HepG2 (cell line): ENCODE measurements around the gene AUP1. TPM values are rescaled to one million over a fixed set of nuclear protein-coding genes. Genes with fewer than 3 reads are reported as not detected.

Source experiments
- ATF1 ChIP-seq: IDR thresholded peaks from 2 replicates; pipeline ENCODE4 v1.6.1; 2016; ENCODE audit warnings: mild to moderate bottlenecking, control low read depth
- CEBPB ChIP-seq: IDR thresholded peaks from 2 replicates; pipeline ENCODE4 v1.6.1; 2011; ENCODE audit warnings: low read depth, low read length, improper control_type of control experiment, borderline replicate concordance
- CHD4 ChIP-seq: fragments of 200-600 bp; sonication (generic); IDR thresholded peaks from 2 replicates; pipeline ENCODE4 v1.7.0; 2017; ENCODE audit warnings: mild to moderate bottlenecking, low read length, borderline replicate concordance
- DPF2 ChIP-seq: sonication (generic); formaldehyde crosslinking; IDR thresholded peaks from 2 replicates; pipeline ENCODE4 v1.4.0; 2020; ENCODE audit warnings: mild to moderate bottlenecking, low read depth, missing genetic modification reagents, borderline replicate concordance
- GPBP1L1 ChIP-seq: sonication (generic); formaldehyde crosslinking; IDR thresholded peaks from 2 replicates; pipeline ENCODE4 v1.5.0; 2020; ENCODE audit warnings: mild to moderate bottlenecking, missing genetic modification reagents
- PHF21A ChIP-seq: sonication (generic); formaldehyde crosslinking; IDR thresholded peaks from 2 replicates; pipeline ENCODE4 v1.5.0; 2020; ENCODE audit warnings: mild to moderate bottlenecking, missing genetic modification reagents
- RBFOX2 ChIP-seq: fragments of 200-400 bp; formaldehyde crosslinking; IDR thresholded peaks from 2 replicates; pipeline ENCODE4 v1.6.1; 2017; ENCODE audit warnings: low read depth, mild to moderate bottlenecking, low read length
- TBX2 ChIP-seq: sonication (generic); formaldehyde crosslinking; IDR thresholded peaks from 2 replicates; pipeline ENCODE4 v1.5.0; 2020; ENCODE audit warnings: missing genetic modification reagents, mild to moderate bottlenecking, borderline replicate concordance
- ZBTB38 ChIP-seq: sonication (generic); formaldehyde crosslinking; IDR thresholded peaks from 2 replicates; pipeline ENCODE4 v1.5.1; 2020; ENCODE audit warnings: mild to moderate bottlenecking, missing genetic modification reagents
- ZHX2 ChIP-seq, 2 experiments: sonication (generic) in 1 of 2; formaldehyde crosslinking in 1 of 2; IDR thresholded peaks; 2 replicates each; pipeline versions ENCODE4 v1.6.1 to v1.9.0; 2014 to 2022; ENCODE audit warnings: antibody characterized with exemption in 1 of 2, borderline replicate concordance in 1 of 2, inconsistent platforms in 1 of 2, low read depth in 1 of 2, missing genetic modification reagents in 1 of 2
- ZNF224 ChIP-seq: sonication (generic); formaldehyde crosslinking; IDR thresholded peaks from 2 replicates; pipeline ENCODE4 v1.5.0; 2020; ENCODE audit warnings: mild to moderate bottlenecking, missing genetic modification reagents
- ZNF788 ChIP-seq: sonication (generic); formaldehyde crosslinking; IDR thresholded peaks from 2 replicates; pipeline ENCODE4 v1.5.0; 2020; ENCODE audit warnings: mild to moderate bottlenecking, missing genetic modification reagents, borderline replicate concordance
- polyA plus RNA-seq, 8 experiments: library from polyadenylated mRNA; depleted of rRNA in 3 of 8; stranded (reverse) in 7 of 8; unstranded in 1 of 8; fragments of >200 nt; fragmentation: Illumina TruSeq in 4 of 8; extraction: Trizol in 4 of 8; gene quantifications; 2 replicates each; pipeline versions ENCODE4 v1.2.1 to v1.2.3, GENCODE V29; 2011 to 2016; ENCODE audit warnings: low read depth in 4 of 8, missing spikeins in 1 of 8, mixed read lengths in 1 of 8; ENCODE audit not compliant: insufficient read depth in 1 of 8
- total RNA-seq, 5 experiments: library from RNA; depleted of rRNA; stranded (reverse); fragments of >200 nt; fragmentation: Illumina TruSeq; extraction: Trizol; gene quantifications; 2 replicates each; pipeline ENCODE4 v1.2.3, GENCODE V29; 2016; ENCODE audit warnings: low read depth in 1 of 5

Gene AUP1
- total and polyA plus RNA-seq, 2 of the 13 experiments (the other 11 are each of a cell fraction or from before 2014, with no cell fraction given) = 174 to 267 TPM

- TF ChIP-seq GPBP1L1 (CRISPR knock-in tag) (no peak), RBFOX2 (peak; percentile 59), ZNF788 (CRISPR knock-in tag) (no peak), CHD4 (no peak), ZNF224 (CRISPR knock-in tag) (no peak), TBX2 (no peak), ZBTB38 (CRISPR knock-in tag) (peak; percentile 17; the same call in 1 of the 2 replicates), ATF1 (CRISPR knock-in tag) (no peak), PHF21A (CRISPR knock-in tag) (no peak), CEBPB (no peak), DPF2 (CRISPR knock-in tag) (no peak), ZHX2 (IDR thresholded peaks at IDR 0.05; ENCODE audit: low read depth) (0 out of 2 replicates have a peak, but pooled peaks have one; percentile 1), ZHX2 (CRISPR knock-in tag; IDR thresholded peaks at IDR 0.05; ENCODE audit: borderline replicate concordance) (no peak)
These were observed 13.4 kb downstream of the AUP1 start (continued) for GRCh38 chr2:74515981-74516633.
